OCI-LY3 (cell line): ENCODE measurements around the gene FN3K.

Experiments used
- H2AFZ ChIP-seq: fragments of 200-600, 300-600 bp; shearing (Covaris generic); 2 replicates; pipeline ENCODE4 v1.6.0; 2014; ENCODE audit warnings: antibody characterized with exemption, low read depth, low read length
- H3K27ac ChIP-seq: fragments of 200-600, 300-600 bp; sonication (generic); 2 replicates; pipeline ENCODE4 v1.5.1; 2014; ENCODE audit warnings: mild to moderate bottlenecking, low read length, moderate library complexity, mixed read lengths
- H3K27me3 ChIP-seq: fragments of 200-600, 300-600 bp; sonication (generic); 2 replicates; pipeline ENCODE4 v1.6.1; 2014; ENCODE audit warnings: low read depth, low read length, mixed read lengths
- H3K36me3 ChIP-seq: fragments of 200-600, 300-600 bp; sonication (generic); replicated peaks from 2 replicates; pipeline ENCODE3; 2014; ENCODE audit warnings: low read depth, low read length, mixed read lengths
- H3K4me1 ChIP-seq: fragments of 300-600, 200-600 bp; sonication (generic); 2 replicates; pipeline ENCODE4 v1.6.1; 2014; ENCODE audit warnings: low read length, mixed read lengths
- H3K4me2 ChIP-seq: fragments of 200-600, 300-600 bp; sonication (generic); 2 replicates; pipeline ENCODE4 v1.6.1; 2014; ENCODE audit warnings: low read length, mixed read lengths
- H3K4me3 ChIP-seq: fragments of 300-600, 200-600 bp; sonication (generic); 2 replicates; pipeline ENCODE4 v1.5.1; 2014; ENCODE audit warnings: antibody characterized with exemption, mild to moderate bottlenecking, low read length, moderate library complexity
- H3K79me2 ChIP-seq: fragments of 300-600, 200-600 bp; shearing (Covaris generic); 2 replicates; pipeline ENCODE4 v1.6.1; 2014; ENCODE audit warnings: mild to moderate bottlenecking, low read length, mixed read lengths
- H3K9ac ChIP-seq: fragments of 300-600, 200-600 bp; shearing (Covaris generic); 2 replicates; pipeline ENCODE4 v1.6.0; 2014; ENCODE audit warnings: mild to moderate bottlenecking, low read length, moderate library complexity
- H3K9me3 ChIP-seq: fragments of 200-600, 300-600 bp; shearing (Covaris generic); 2 replicates; pipeline ENCODE4 v1.6.1; 2014; ENCODE audit warnings: low read length, mixed read lengths; ENCODE audit not compliant: insufficient read depth
- H4K20me1 ChIP-seq: fragments of 200-600, 300-600 bp; sonication (generic); 2 replicates; pipeline ENCODE4 v1.6.1; 2016; ENCODE audit warnings: low read length, mixed read lengths; ENCODE audit not compliant: insufficient read depth
- CTCF ChIP-seq: fragments of 200-600, 300-600 bp; sonication (generic); IDR thresholded peaks from 2 replicates; pipeline ENCODE4 v1.5.1; 2014; ENCODE audit warnings: antibody characterized with exemption, low read length, low read depth
- EZH2phosphoT487 ChIP-seq: fragments of 200-600 bp; shearing (Covaris generic); IDR thresholded peaks from 2 replicates; pipeline ENCODE4 v1.6.1; 2018; ENCODE audit warnings: antibody characterized with exemption, mixed run types, low read depth

Gene FN3K

GRCh38 chr17:82723169-82723807 is 12.1 kb upstream of the FN3K start:
- Histone ChIP-seq H3K27me3 (no peaks in the 10 kb centered on the region), H4K20me1 (no peaks in the 10 kb centered on the region), H3K9me3 (no peaks in the 10 kb centered on the region), H3K4me2 (no peak overlapping the region), H3K27ac (no peak overlapping the region), H3K9ac (no peak overlapping the region), H3K36me3 (peaks cover 42% of the 10 kb centered on the region), H3K79me2 (peaks cover 5% of the 10 kb centered on the region), H2AFZ (no peak overlapping the region), H3K4me1 (peaks cover 1% of the 10 kb centered on the region; the same call in 1 of the 2 replicates), H3K4me3 (no peak overlapping the region)
- TF ChIP-seq CTCF (no peak), EZH2phosphoT487 (no peak)

- Histone ChIP-seq H3K36me3 (peaks cover 38% of the 10 kb centered on the region), H2AFZ (no peak overlapping the region), H3K27ac (no peak overlapping the region), H3K27me3 (no peaks in the 10 kb centered on the region), H3K4me3 (no peak overlapping the region), H3K79me2 (no peaks in the 10 kb centered on the region), H4K20me1 (no peaks in the 10 kb centered on the region), H3K9me3 (no peaks in the 10 kb centered on the region), H3K4me1 (no peaks in the 10 kb centered on the region), H3K4me2 (no peak overlapping the region), H3K9ac (no peak overlapping the region)
- TF ChIP-seq EZH2phosphoT487 (no peak), CTCF (no peak)
These were observed 9.0 kb upstream of the FN3K start for GRCh38 chr17:82726427-82726826.

GRCh38 chr17:82729479-82730260 is 5.7 kb upstream of the FN3K start:
- H3K4me3 ChIP-seq, result no peak overlapping the region

More at GRCh38 chr17:82729479-82730260, 5.7 kb upstream of the FN3K start:
- no peaks in the 10 kb centered on the region for H3K79me2 ChIP-seq
- H3K27me3 ChIP-seq, result no peaks in the 10 kb centered on the region
- TF ChIP-seq EZH2phosphoT487 (no peak), CTCF (no peak)
- peaks cover 9% of the 10 kb centered on the region; the same call in 1 of the 2 replicates for H3K9me3 ChIP-seq
- no peak overlapping the region for H3K4me2 ChIP-seq
- peaks cover 55% of the 10 kb centered on the region for H3K36me3 ChIP-seq
- H3K9ac ChIP-seq, result no peak overlapping the region
- H3K27ac ChIP-seq, result no peak overlapping the region
- no peaks in the 10 kb centered on the region for H3K4me1 ChIP-seq
- H2AFZ ChIP-seq, result no peak overlapping the region
- no peaks in the 10 kb centered on the region for H4K20me1 ChIP-seq
